HG02571 (cell line): ENCODE results near the gene KRCC1.
"Not testable (repeated sequence)": the region's sequence is repeated elsewhere in the genome, so short reads cannot be mapped to it uniquely, and the experiment has no call there.

Experiments
- ATAC-seq: cut with Tn5 transposase; IDR thresholded peaks from one replicate; pipeline ENCODE4 v1.9.1; 2021; ENCODE audit warnings: mild to moderate bottlenecking, moderate library complexity; ENCODE audit not compliant: unreplicated experiment

KRCC1 gene

DNA sequence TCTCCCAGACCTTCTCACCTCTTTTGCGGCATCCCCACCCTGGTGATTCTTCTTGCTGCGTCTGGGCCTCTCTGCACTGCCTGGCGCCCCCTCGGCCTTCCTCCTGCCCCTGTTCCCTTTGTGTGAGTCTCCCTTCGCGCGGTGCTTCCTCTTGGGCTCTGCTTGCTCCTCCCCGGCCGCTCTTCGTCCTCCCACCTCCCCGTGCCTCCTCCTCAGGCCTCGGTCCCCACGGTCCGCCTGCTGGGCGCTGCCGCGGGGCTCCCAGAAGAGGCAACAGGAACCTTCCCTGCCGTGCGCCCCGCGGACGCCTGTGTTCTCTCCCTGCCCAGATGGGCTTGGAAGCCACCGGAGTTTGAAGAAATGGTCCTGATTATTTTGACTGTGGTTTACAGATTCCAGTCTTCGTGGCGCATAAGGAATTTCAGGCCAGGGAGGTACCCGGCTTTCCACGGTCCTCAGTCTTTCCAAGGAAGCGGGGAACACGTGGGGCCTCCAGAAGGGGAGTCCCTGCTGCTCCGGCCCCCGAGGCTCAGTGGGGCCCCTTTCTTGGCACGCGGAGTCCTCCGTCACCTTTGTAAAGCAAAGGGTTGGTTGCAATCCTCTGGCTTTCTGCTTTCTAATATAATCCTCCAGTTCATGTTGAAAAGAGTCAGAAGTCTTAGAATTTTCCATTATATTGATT is 52.4 kb downstream of the KRCC1 start:
- no peak for ATAC-seq

DNA sequence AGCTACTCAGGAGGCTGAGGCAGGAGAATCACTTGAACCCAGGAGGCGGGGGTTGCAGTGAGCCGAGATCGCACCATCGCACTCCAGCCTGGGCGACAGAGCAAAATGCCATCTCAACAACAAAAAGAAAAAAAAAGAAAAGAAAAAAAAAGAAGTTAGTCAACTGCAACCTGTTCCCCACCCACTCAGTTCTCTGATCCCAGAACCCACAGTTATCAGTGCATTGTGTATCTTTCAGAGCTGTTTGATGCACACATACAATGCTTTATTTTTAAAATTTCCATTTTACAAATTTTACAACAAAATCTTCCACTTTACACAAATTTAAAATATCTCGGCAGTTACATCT is 53.2 kb downstream of the KRCC1 start:
- ATAC-seq, result no peak

DNA sequence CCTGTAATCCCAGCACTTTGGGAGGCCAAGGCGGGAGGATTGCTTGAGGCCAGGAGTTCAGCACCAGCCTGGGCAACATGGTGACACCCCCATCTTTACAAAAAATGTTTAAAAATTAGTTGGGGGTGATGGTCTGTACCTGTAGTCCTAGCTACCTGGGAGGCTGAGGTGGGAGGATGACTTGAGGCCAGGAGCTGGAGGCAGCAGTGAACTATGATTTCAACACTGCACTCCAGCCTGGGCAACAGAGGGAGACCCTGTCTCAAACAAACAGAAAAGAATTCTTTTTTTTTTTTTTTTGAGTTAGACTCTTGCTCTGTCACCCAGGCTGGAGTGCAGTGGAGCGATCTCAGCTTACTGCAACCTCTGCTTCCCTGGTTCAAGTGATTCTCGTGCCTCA is 55.1 kb downstream of the KRCC1 start:
- ATAC-seq, result not testable (repeated sequence)

DNA sequence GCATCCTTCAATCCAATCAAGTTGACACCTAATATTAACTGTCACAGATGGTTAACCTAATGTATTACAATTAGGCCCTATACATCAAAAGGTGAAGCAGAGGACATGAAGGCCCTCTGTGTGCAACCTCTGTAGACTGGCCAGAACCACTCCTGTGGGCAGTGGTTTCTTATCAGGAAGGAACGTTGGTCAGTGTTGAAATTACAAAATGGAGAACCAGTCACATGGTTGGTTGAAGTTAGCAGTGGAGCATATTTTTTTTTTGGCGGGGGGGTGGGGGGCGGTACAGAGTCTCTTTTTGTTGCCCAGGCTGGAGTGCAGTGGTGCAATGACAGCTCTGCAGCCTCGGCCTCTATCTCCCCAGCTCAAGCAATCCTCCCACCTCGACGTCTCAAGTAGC is 59.0 kb downstream of the KRCC1 start:
- no peak for ATAC-seq

DNA sequence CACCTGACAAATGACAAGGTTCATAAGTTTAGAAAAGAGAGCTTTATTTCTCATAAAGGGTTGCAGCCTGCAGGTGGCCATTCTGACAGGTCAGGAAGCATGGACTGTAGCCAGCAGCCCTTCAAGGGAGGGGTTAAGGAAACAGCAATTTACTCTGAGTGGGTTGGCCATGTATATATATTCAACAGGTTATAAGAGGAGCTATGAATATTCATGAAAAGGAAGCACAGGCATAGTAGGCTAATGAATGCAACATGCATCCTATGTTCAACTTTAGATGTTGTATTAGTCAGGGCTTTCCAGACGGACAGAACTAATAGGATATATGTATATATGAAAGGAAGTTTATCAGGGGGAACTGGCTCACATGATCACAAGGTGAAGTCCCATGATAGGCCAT is 59.8 kb downstream of the KRCC1 start:
- ATAC-seq, result no peak

DNA sequence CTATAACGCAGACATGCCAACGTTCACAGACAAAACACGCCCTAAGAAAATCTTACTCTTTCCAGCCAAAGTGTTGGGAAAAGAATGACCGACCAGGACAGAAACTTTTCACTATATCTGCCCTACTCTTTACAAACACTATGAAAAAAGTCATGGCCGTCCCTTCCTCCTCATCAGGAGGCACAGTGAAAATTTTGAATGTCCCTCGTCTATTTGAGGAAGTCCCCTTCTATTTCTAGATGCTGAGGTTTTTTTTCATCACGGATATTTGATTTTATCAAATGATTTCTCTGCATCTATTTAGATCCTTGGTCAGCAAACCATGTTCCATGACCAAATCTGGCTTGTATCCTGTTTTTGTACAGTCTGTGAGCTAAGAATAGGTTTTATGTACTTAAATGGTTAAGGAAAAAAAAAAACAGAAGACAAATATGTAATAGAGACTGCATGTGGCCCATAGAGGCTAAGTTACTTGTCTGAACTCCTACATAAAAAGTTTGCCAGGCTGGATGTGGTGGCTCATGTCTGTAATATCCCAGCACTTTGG is 61.2 kb downstream of the KRCC1 start:
- not testable (repeated sequence) for ATAC-seq

DNA sequence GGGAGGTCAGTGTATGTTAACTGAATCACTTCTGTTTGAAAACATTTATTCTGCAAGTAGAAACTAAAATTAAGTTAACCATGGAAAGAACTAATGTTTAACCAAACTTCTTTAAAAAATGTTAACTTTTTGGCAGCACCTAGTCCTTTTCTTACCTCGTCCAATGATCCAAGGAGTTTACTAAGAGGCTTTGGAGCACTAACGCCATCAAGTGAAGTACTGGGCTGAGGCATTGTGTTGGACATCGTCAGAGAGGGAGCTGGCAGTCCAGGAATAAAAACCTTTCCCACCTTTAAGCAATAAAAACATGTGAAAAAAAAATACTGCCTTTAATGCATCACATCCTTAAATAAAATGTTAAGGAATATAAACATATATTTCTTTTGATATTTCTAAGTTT is 63.0 kb downstream of the KRCC1 start:
- not testable (repeated sequence) for ATAC-seq

DNA sequence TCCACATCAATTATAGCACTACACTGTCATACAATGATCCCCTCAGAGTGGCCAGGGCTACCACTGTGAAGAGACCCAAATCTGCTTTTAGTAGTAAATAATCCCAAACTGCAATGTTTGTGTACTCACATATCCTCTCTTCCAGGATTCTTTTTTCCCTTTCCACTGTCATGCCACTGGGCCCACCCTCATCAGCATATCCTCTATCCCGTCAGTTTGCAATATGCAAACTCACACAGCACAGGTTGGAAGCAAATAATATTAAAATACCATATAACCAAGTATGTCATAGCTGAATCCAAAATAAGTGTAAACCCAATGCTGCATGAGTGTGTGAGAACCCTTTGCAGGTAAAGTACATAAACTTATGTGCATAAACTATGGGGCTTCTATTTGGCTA is 68.1 kb downstream of the KRCC1 start:
- ATAC-seq, result not testable (repeated sequence)

DNA sequence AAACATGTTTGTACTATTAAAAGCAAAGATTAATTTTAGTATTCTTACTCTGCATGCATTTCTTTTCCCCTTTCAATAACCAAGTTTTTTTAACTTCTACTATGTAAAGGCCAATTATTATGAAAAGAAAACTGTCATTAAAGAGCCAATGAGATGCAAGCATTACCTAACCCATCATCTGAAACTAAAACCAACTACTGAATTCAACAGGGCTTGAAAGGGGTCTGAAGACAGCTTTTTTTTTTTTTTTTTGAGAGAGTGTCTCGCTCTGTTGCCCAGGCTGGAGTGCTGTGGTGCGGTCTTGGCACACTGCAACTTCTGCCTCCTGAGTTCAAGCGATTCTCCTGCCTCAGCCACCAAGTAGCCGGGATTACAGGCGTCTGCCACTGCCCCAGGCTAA is 69.7 kb downstream of the KRCC1 start:
- not testable (repeated sequence) for ATAC-seq

DNA sequence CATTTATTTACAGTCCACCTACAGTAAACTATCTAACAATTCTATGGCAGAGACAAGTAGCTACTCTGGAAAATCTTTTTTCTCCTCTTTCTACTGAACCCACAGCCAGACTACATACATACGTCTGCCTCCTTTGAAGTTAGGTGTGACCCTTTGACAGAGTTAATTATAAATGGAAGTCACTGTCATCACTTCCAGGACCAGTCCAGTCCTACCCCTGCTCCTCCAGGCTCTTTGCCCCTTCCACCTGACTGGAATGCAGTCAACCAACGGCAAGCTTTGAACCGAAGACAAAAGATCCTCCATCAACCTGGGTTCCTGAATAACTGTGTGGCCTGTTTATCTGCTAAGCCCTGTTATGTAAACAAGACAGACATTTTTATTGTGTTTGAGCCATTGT is 74.4 kb downstream of the KRCC1 start:
- ATAC-seq, result not testable (repeated sequence)
